HG03432 (cell line): ENCODE results near the gene PLD2.

Experiments
- ATAC-seq: cut with Tn5 transposase; IDR thresholded peaks from one replicate; pipeline ENCODE4 v1.9.1; 2021; ENCODE audit warnings: mild to moderate bottlenecking, moderate library complexity; ENCODE audit not compliant: unreplicated experiment

Gene PLD2

DNA sequence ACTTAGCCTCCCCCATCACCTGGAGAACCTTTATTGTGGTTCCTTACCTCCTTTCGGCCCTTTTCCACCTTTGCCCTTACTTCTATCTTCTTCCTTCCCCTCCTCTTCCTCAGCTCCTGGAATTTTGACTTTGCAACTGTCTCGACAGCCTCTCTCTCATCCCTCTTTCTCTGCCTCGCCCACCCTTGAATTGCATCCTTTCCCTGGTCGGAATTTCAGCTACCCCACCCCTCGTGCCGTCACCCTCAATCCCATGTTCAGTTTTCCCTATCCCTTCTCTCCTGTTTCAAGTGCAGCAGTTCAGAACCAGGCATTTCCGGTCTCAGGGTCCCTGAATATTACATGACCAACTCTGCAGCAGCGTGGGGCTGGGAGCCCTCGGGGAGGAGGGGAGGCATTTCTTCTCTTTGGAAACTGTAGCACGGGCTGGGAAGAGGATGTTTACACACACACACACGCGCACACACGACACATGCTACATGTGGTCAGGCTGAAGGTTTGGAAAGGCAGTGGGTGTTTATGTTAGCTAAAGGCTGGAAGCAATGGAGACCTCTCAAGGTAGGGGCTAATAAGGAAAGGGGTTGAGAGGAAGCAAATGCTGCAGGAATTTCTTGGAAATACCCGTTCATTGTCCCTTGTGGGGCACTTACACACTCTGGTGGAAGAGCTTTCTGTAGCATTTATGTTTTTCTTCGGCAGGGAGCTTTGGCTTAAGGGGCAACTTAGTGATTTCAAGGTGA, 27.2 kb downstream of the PLD2 start:
- ATAC-seq, result no peak

DNA sequence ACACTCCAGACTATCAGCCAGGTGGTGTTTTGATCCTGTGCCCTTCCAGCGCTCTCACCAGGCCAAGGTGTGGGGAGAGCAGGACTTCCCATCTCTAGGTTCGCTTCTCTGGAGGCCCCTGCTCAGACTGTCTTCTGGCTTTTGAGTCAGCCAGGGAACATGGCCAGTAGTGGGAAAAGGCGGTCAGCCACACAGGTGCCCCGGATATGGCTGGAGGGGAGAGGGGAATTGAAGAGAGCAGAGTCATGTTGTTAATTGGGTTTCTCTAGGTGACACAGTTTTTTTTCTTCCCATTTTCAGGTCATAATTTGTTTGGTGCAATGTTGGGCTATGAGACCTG, 27.7 kb downstream of the PLD2 start:
- ATAC-seq, result no peak

- ATAC-seq, result no peak
Measured at GRCh38 chr17:4836221-4836620, 29.3 kb downstream of the PLD2 start.

- ATAC-seq, result no peak
Measured at GRCh38 chr17:4837471-4838308, 30.7 kb downstream of the PLD2 start.

GRCh38 chr17:4838309-4838785, 31.4 kb downstream of the PLD2 start:
- no peak for ATAC-seq

- ATAC-seq, result no peak
Measured at GRCh38 chr17:4839221-4839620, 32.3 kb downstream of the PLD2 start.

DNA sequence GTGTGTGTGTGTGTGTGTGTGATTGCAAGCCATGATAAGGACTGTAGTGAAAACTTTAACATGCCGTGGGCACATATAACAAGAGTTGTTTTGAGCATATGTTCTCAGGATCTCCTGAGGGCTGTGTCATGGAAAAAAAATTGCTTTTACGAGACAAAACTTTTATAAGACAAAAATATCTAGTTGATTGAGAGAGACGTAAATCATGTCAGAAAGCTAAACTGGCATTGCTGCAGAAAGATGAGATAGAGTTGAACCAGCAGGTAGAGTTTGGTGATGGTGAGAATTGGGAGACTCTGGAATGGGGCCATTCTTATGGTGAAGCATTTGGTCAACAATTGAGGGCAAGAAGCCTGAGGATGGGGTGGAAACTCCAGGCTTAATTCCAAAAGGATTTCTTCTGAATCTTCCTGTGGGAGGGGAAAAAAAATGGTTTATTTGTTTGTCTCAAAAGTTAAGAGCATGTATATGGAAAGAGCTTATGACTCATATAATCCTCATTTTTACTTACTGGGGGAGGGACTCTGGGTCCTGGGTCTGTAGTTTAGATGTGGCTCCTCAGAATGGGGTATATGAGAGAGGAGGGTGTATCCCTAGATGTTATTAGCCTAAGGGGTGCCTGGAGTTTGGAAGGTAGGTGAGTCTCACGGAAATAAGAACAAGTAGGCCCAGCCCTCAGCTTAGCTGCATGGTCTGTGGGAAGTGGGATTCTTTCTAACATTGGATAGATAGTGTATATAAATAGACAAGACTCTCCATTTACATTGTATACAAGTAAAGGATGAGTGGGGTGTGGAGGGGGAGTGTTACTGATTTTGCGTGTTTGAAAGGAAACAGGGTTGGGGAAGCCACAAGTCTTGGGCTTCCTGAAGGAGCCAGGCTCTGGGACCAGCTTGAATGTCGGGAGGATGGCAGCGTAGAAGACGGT, 33.3 kb downstream of the PLD2 start:
- no peak for ATAC-seq

- ATAC-seq, result no peak
Measured at GRCh38 chr17:4840893-4841242, 33.9 kb downstream of the PLD2 start.

DNA sequence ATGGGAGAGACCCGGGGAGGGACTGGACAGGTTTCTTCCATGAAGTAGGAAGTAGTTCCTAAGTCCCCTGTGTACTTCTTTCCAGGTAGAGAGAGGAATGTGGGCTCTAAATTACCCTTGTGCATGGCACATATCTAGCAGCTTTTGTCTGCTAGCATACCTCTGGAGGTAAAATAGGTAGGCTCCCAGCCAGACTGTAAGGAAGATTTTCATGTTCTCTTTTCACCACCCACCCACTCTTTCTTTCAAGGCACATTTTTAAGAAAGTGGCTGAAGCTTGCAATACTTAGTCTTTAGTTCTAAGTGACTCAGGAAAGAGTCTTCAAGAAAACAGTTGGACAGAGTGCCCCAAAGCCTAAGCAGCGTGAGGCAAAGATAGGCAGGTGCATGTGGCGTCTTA, 35.4 kb downstream of the PLD2 start:
- no peak for ATAC-seq

GRCh38 chr17:4843321-4844000, 36.5 kb downstream of the PLD2 start:
- no peak for ATAC-seq

DNA sequence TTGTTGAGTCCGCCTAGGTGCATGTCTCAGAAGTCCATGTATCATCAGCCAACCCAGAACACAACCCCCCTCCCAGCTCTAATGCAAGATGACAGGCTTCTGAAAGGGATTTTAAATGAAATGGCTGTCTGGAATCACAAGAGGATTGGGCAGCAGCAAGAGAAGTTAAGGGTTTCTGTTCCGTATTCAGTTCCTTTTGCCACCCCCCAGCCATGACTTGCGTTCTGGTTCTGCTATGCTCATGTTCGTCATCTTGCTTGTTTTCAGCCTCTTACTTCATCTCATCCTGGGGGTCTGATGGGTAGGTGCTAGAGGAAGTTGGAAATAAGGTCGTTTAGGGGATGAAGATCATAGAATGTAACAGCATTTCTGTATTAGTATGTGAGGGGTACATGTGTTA, 38.2 kb downstream of the PLD2 start:
- ATAC-seq, result no peak

DNA sequence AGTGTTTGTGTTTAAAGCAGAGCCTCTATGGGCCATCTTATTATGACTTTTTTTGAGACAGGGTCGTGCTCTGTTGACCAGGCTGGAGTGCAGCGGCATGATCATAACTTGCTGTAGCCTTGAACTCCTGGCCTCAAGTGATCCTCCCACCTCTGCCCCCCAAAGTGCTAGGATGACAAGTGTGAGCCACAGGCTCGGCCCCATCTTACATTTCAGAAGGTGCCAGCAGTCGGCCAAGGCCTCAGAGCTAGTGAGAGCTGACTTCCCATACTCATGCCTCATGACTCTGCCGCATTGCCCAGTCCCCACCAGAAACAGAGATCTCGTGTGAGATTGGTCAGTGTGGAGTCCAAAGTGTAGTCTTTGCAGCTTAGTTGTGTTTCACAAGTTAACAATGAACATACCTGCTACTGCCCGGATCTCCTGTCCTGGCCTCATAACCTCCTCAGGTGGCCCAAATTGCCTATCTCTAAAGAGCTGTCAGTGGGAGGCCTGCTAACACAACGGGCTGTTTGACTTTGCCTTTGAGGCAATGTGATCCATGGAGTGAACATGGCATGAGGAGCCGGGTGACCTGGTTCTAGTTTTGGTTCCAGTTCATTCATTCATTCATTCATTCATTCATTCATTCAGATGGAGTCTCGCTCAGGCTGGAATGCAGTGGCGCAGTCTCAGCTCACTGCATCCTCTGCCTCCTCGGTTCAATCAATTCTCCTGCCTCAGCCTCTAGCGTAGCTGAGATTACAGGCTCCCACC, 39.9 kb downstream of the PLD2 start:
- ATAC-seq, result no peak

- ATAC-seq, result no peak
Measured at GRCh38 chr17:4849011-4849536, 42.1 kb downstream of the PLD2 start.

- ATAC-seq, result no peak
Measured at GRCh38 chr17:4850246-4850645, 43.3 kb downstream of the PLD2 start.

DNA sequence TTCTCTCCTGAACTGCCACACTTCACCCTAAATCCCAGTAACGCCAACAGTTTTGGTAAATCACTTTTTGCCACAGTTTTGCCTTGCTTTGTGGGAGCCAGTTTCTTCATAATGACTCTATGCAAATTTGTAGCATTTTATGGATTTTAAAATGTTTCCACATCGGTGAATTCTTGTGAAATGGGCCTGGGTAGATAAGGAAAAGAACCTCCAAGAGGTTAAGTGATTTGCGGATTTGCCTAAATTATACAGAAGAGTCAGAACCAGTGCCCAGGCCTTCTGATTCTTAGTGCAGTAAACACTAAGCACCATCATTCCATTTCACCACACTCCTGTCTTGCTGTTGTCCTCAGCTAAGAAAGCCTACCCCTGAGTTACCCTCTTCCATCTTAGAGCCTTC, 44.1 kb downstream of the PLD2 start:
- ATAC-seq, result no peak

DNA sequence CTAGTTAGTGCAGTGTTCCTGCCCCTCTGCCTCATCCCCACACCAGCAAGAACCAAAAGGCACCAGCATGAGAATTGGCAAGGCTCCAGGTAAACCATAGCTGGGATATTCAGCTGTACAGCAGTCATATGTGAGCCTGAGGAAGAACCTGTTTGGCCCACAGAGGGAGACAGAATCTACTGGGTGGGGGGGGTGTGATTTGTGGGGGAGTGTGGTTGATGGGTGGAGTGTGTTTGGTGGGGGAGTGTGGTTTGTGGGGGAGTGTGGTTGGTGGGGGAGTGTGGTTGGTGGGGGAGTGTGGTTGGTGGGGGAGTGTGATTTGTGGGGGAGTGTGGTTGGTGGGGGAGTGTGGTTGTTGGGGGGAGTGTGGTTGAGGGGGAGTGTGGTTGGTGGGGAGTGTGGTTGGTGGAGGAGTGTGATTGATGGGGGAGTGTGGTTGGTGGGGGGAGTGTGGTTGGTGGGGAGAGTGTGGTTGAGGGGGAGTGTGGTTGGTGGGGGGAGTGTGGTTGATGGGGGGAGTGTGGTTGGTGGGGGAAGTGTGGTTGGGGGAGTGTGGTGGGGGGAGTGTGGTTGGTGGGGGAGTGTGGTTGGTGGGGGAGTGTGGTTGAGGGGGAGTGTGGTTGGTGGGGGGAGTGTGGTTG, 45.7 kb downstream of the PLD2 start:
- ATAC-seq, result no peak

DNA sequence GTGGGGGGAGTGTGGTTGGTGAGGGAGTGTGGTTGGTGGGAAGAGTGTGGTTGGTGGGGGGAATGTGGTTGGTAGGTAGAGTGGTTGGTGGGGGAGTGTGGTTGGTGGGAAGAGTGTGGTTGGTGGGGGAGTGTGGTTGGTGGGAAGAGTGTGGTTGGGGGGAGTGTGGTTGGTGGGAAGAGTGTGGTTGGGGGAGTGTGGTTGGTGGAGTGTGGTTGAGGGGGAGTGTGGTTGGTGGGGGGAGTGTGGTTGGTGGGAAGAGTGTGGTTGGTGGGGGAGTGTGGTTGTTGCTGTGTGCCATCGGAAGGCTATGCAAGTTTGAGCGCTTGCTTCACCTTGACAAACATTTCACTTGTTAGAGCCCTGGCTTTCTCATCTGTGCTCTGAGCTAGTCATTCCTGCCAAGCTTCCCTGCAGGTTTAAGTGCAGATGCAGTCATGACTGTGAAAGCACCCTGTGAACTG, 46.3 kb downstream of the PLD2 start:
- ATAC-seq, result no peak

- ATAC-seq, result no peak
Measured at GRCh38 chr17:4854111-4854681, 47.2 kb downstream of the PLD2 start.
